ENCODE data around the gene SNRPA1.

The SNRPA1 gene

GRCh38 chr15:101318839-101319238, 23.8 kb upstream of the SNRPA1 start:
- DNase-seq (ENCODE audit: low read depth), result no peak

GRCh38 chr15:101318147-101318819, 23.2 kb upstream of the SNRPA1 start:
- DNase-seq (ENCODE audit: low read depth), result no peak

- DNase-seq (ENCODE audit: low read depth), result no peak
These were observed 22.4 kb upstream of the SNRPA1 start for GRCh38 chr15:101317336-101317872.

- DNase-seq (ENCODE audit: low read depth), result no peak
These were observed 21.5 kb upstream of the SNRPA1 start for GRCh38 chr15:101316529-101316928.

- DNase-seq (ENCODE audit: low read depth), result no peak
These were observed 20.7 kb upstream of the SNRPA1 start for GRCh38 chr15:101315736-101316135.

GRCh38 chr15:101314336-101315125, 19.5 kb upstream of the SNRPA1 start:
- no peak for DNase-seq (ENCODE audit: low read depth)

GRCh38 chr15:101313041-101313761, 18.2 kb upstream of the SNRPA1 start:
- no peak for DNase-seq (ENCODE audit: low read depth)

GRCh38 chr15:101310508-101310907, 15.5 kb upstream of the SNRPA1 start:
- no peak for DNase-seq (ENCODE audit: low read depth)

- no peak for DNase-seq (ENCODE audit: low read depth)
These were observed 15.1 kb upstream of the SNRPA1 start for GRCh38 chr15:101310161-101310480.

GRCh38 chr15:101309436-101310160, 14.6 kb upstream of the SNRPA1 start:
- no peak for DNase-seq (ENCODE audit: low read depth)

GRCh38 chr15:101308604-101309435, 13.8 kb upstream of the SNRPA1 start:
- DNase-seq (ENCODE audit: low read depth), result no peak

- DNase-seq (ENCODE audit: low read depth), result no peak
These were observed 13.0 kb upstream of the SNRPA1 start for GRCh38 chr15:101307897-101308603.

- DNase-seq (ENCODE audit: low read depth), result no peak
These were observed 12.2 kb upstream of the SNRPA1 start for GRCh38 chr15:101307048-101307896.

- DNase-seq (ENCODE audit: low read depth), result no peak
These were observed 11.4 kb upstream of the SNRPA1 start for GRCh38 chr15:101306341-101307047.

GRCh38 chr15:101305820-101306255, 10.8 kb upstream of the SNRPA1 start:
- DNase-seq (ENCODE audit: low read depth), result no peak

- no peak for DNase-seq (ENCODE audit: low read depth)
These were observed 8.4 kb upstream of the SNRPA1 start for GRCh38 chr15:101303408-101303807.

GRCh38 chr15:101296418-101297405, 1.7 kb upstream of the SNRPA1 start:
- DNase-seq (ENCODE audit: low read depth), result peak; percentile 44

Measured in fibroblast of gingiva (primary cell).